ENCODE data around the gene PCNX3.
A peak's percentile ranks its signal among the peaks of the same experiment; 100 is the strongest.
"Not testable (repeated sequence)": the region's sequence is repeated elsewhere in the genome, so short reads cannot be mapped to it uniquely, and the experiment has no call there.

Gene PCNX3

GRCh38 chr11:65660038-65660437 lies 44.5 kb downstream of the PCNX3 start:
- Histone ChIP-seq H3K4me3 (no peak overlapping the region), H3K27ac (peak overlapping the region in 3 of 21 experiments; percentile 35 to 98 (median 60))

GRCh38 chr11:65660908-65661307 lies 45.3 kb downstream of the PCNX3 start:
- peak overlapping the region in 5 of 21 experiments; percentile 97 to 100 (median 99) for H3K27ac ChIP-seq
- not testable (repeated sequence) for H3K4me3 ChIP-seq

GRCh38 chr11:65661599-65662246 lies 46.1 kb downstream of the PCNX3 start:
- Histone ChIP-seq H3K27ac (peak overlapping the region; percentile 26 to 100 (median 98)), H3K4me3 (peak overlapping the region; percentile 69 to 97 (median 81))

- peak overlapping the region; percentile 92 to 100 (median 98) for H3K27ac ChIP-seq
- H3K4me3 ChIP-seq: peak overlapping the region; percentile 69 to 97 (median 81)
These were observed 46.7 kb downstream of the PCNX3 start for GRCh38 chr11:65662247-65662798.

GRCh38 chr11:65662799-65663638 lies 47.4 kb downstream of the PCNX3 start, which contains the start of gene RELA:
Gene RELA, minus strand, starts transcription at chr11:65662916. Its CDS starts 84 bp downstream, at chr11:65662832.
- Histone ChIP-seq H3K4me3 (peak within 1 kb of the TSS; percentile 69 to 97 (median 81)), H3K27ac (peak within 1 kb of the TSS; percentile 92 to 100 (median 98))

GRCh38 chr11:65663639-65664200 lies 48.1 kb downstream of the PCNX3 start:
- Histone ChIP-seq H3K27ac (peak overlapping the region; percentile 92 to 100 (median 98)), H3K4me3 (peak overlapping the region; percentile 69 to 97 (median 81))

GRCh38 chr11:65672180-65672860 lies 56.7 kb downstream of the PCNX3 start:
- Histone ChIP-seq H3K27ac (no peak overlapping the region), H3K4me3 (no peak overlapping the region)

GRCh38 chr11:65672982-65673381 lies 57.4 kb downstream of the PCNX3 start:
- Histone ChIP-seq H3K4me3 (no peak overlapping the region), H3K27ac (no peak overlapping the region)

- Histone ChIP-seq H3K4me3 (no peak overlapping the region), H3K27ac (no peak overlapping the region)
These were observed 64.7 kb downstream of the PCNX3 start for GRCh38 chr11:65680192-65680743.

- not testable (repeated sequence) for H3K27ac ChIP-seq, H3K4me3 ChIP-seq
These were observed 67.9 kb downstream of the PCNX3 start for GRCh38 chr11:65683480-65683879.

GRCh38 chr11:65685981-65686380 lies 70.4 kb downstream of the PCNX3 start:
- Histone ChIP-seq H3K4me3 (no peak overlapping the region), H3K27ac (no peak overlapping the region)
